NCI-H226 (cell line): ENCODE results near the gene SLC35E1.
A peak's percentile ranks its signal among the peaks of the same experiment; 100 is the strongest.

Experiments used
- DNase-seq: peaks from one replicate; pipeline ENCODE4 v3.0.0-alpha.2; 2015

SLC35E1 gene

GRCh38 chr19:16595097-16595496 is 22.9 kb upstream of the SLC35E1 start:
- DNase-seq, result no peak

DNA sequence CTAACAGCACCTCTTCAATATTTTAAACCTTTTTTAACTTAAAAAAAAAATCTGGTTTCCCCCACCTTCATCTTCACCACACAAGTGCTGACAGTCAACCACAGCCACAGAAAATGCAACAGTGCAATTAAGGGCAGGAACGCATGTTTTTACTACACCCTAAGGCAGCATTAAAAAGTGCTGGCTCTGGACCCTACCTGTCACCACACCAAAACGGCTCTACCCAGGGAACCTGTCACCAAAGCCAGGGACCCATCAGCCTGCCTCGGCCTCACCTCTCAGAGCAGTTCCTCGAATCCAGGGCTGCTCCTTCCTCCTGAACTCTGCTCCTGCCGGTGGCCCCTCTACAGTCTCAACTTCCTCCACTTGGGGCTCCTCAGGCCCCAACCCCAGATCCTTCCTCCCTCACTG is 22.5 kb upstream of the SLC35E1 start:
- no peak for DNase-seq

- no peak for DNase-seq
Observed at GRCh38 chr19:16594131-16594586, 21.9 kb upstream of the SLC35E1 start.

DNA sequence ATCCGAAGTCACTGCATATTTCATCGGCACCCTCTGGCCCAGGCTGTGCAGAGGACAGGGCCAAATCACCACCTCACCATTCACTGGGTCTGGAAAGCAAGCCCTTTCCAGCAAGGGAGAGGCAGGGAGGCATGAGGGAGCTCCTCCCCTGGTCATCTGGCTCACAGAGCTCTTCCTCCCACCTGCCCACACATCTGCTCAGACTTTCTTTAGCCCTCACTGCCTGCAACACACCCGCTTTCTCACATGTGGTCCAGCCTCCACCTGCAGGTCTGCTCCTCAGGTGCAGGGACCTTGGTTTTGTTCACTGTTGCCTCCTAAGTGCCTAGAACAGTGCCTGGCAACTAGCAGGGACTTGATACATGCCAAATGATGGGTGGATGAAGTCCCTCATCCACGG is 21.0 kb upstream of the SLC35E1 start:
- DNase-seq, result no peak

DNA sequence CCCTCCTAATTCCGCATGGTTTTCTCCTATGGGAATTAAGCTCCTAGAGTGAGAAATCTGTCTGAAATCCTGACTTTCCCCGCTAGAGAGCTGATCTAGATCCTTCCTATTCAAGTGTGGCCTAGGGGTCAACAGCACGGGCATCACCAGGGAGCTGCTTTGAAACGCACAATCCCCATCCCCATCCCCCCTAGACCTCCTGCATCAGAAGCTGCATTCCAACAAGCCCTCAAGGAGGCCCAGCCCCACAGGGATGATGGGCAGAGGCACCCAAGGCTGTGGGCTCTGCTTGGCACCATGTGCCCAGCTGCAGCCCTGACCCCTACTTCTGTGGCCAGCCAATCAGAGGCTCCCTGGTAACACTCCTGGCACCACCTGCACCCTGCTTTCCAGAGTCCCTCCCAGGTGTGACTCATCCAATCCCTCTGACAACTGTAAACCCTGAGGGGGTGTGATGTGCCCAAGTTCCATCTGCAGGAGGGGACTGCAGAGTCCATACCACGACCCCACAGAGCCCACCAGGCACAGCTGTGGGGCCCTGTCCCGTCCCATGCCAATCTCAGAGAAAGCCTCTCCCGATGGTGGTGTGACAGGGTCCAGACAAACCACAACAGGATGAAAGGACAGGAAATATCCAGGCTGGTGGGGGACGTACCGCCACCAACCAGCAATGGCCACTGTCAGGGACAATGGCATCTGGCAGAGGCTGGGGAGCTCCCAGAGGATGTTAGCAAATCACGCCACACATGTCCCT is 19.8 kb upstream of the SLC35E1 start:
- DNase-seq, result peak; percentile 53

DNA sequence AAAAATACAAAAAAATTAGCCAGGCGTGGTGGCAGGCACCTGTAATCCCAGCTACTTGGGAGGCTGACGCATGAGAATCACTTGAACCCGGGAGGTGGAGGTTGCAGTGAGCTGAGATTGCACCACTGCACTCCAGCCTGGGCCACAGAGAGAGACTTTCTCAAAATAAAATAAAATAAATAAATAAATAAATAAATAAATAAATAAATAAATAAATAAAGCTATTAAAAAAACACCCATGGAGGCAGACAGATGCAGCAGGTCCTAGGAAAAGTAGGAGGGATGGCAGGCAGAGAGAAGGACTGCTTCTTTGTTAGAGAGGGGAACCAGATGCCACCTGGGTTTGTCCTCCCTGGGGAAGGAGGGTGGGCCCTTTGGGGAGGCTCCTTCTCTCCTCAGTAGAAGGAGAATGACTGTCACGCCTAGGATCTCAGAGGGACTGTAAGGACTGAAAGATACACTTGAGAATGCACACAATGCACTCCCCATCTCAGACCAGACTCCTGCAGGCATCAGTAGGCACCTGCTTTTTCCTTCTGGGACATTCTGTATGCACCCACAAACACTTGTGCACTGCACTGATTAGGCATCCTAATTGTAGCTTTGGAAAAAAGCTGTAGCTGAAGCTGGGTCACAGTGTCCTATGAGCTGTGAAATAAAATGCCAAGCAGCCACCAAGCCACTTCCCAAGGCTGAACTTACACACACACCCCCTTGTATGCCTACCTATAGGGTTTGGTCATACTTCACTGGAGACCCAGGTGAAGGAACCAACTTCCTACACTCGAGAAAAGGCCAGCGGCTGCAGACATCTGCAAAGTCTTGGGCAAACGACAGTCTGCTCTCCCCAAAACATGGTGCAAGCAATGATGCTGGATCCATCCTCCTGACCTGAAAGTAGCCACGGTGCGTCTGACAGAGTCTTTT is 18.9 kb upstream of the SLC35E1 start:
- no peak for DNase-seq

GRCh38 chr19:16589917-16590316 is 17.7 kb upstream of the SLC35E1 start:
- no peak for DNase-seq

DNA sequence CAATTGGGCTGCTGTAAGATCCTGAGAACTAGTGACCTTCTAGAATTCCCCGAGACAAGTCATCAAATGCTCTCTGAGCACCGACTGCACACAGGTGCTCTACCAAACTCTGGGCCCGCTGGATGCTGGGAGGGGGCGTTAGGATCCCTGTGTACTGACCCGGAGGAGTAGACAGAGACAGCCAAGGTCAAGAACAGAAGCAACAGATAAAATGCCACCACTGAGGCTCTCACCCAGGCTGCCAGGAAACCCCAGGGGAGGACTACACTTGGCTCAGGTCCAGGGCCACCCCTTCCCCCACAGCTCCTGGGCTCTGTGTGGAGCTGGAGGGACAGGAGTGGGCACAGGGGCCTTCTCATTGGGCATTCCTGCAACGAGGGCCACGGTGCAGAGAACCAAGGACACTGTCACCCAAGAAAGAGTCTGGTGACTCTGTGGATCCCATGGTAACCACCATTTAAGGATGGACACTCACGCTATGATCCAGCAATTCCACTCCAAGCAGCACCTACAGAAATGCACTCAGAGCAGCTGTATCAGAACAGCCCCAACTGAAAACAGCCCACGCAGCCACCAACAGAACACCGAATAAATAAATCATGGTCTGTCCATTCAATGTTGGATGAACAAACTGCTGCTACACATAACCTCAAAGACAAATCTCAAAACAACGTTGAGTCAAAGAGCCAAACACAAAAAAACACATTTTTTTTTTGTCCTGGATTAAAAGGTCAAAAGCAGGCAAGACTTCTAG is 16.8 kb upstream of the SLC35E1 start:
- DNase-seq, result no peak

DNA sequence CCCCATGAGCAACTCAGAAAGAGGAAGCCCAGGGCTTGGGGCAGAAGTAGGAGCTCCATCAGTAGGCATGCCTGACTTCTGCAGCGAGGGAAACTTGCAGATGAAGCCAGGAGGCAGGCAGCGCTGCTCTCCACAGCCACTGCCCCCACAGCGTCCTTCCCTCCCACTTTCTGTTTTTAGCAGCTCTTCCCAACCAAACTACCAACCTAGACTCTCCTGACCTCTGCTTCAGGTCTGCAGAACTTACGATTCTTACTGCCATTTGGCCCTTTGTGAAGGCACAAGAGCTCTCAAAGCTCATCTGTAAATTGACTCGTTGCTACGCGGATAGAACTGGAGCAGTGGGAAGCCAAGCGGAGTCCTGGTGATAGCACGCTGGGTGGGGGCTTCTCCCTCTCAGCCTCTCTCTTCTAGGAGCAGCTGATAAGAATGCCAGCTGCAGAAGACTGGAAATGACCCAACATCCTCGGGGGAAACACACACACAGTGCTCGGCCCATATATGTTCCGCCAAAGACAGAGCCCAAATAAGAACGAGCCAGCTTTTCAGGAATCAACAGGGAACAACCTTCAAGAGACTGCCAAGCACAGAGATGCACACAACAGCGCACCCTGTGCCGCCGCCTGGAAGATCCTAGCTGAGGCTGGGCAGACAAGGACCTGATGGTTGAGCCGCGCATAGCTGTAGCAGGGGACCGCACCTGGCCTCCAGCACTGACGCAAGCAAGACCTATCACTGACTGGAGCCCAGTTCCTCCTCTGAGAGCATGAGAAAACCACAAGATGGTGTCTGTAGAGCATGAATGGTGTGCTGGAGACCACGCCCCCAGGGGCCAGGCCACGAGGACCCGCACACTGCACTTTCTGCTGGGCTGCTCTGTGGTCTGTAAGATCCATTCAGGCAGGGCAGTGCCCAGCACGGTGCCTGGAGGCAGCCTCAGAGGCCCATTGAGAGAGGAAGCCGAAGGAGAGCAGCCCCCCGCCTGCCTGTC is 15.9 kb upstream of the SLC35E1 start:
- DNase-seq, result no peak

DNA sequence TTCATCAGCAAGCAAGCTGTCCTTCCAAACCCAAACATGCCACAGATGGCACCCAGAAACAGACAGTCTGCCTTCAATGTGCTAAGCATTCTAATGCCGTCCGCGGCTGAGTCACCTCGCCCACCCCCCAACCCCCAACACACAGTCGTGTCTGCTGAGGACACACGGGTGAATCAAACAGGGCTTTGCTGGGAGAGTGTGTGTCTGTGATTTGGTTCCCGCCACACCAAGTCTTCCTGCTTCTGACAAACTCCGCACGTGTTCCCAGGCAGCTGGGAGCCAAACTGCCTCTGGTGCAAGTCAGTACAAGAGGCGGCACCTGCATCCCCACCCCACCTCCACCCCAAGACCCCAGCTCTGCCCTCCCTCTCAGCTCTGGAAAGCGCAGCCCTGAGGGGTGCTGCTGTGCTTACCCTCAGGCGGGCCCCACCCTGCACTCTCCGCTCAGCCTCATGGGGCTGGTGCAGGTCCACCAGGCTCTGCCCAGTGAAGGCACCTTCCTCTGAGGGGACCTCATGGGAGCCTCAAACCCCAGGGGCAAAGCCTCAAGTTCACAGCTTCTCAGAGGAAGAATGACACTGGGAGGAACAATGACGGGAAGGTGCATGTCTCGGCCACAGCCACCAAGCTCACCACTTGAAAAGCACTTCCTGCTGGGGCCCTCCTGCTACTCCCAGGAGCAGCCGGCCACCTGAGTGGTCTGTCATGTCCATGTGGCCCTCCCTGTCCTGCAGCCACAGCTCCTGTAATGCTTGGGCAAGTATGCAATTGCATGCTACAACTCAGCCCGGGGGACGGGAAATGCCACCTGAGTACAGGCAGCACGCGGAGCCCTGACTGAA is 15.0 kb upstream of the SLC35E1 start:
- DNase-seq, result no peak

GRCh38 chr19:16586477-16586871 is 14.3 kb upstream of the SLC35E1 start:
- no peak for DNase-seq

- peak; percentile 12 for DNase-seq
Observed at GRCh38 chr19:16585808-16586476, 13.7 kb upstream of the SLC35E1 start.

- no peak for DNase-seq
Observed at GRCh38 chr19:16585094-16585801, 13.0 kb upstream of the SLC35E1 start.

GRCh38 chr19:16584248-16585093 is 12.3 kb upstream of the SLC35E1 start:
- peak; percentile 74 for DNase-seq

DNA sequence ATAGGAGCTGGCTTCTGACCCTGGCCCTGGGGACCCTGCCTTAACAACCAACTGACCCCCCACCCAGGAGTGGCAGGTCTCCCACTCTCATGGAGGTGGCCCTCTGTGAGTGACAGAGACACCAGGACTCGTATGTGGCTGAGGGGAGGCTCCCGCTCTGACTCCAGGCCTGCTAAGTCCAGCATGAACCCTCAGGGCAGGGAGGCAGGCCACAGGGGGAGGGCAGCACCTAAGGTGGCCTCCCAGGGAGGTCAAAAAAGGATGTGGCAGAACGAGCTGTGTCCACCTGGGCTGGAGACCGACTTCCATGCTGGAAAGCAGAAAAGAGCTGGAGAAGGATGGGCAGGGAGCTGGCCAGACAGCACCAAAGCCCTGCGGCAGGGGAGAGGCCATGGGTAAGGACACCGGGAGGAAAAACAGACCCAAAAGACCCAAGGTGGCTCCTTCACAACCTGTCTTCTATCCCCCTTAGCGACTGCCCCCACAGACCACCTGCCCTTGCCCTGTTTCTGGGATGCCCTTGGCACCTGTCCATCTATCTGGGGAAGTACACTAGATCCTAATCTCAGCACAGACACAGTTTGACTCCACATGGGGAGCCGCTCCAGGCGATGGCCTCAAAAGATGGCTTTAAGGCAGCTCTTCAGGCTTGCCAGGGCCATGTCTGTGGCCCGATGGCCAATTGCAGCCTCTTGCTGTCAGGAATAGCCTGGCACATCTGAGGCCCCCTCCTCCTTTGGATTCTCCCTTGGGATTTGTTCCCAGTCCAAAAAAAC is 10.5 kb upstream of the SLC35E1 start:
- no peak for DNase-seq

- DNase-seq, result peak; percentile 78
Observed at GRCh38 chr19:16581971-16582343, 9.7 kb upstream of the SLC35E1 start.

DNA sequence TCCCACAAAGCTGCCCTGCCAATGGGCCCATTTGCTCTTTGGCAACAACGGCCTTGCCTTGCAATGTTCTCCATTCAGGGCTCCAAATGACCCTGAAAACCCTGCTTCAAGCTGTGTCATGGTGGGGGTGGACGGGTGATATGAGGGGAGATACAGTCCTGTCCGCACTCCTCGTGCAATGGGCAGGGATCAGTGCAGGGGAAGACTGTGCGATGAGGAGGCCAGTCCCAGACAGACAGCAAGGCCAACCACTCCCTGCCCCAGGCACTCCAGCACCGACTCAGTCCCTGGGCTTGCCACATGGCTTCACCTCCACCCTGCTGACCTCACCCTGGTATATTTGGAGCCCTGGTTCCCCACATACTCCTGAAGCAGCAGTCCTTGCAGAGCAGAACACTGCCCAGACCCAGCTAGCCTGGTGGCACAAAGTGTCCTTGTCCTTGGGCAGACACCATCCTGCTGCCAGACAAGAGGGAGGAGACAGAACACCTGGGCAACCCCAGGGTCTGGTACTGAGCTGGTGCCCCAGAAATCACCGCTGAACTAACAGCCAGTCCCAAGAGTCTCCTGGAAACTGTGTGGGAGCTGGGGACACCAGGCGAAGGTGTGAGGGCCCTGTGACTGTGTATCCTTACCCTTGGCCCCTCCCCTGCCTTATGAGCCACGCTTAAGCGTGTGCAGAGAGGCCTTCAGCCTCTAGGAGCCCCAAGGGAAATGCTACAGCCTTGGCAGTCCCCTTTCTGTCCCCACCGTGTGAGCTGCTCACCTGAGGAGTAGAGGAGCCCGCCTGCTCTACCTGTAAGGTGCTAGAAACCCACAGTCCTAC is 9.1 kb upstream of the SLC35E1 start:
- no peak for DNase-seq
